GM10266 (cell line): ENCODE results near the gene HAVCR2.

ENCODE experiments used
- DNase-seq: peaks from one replicate; pipeline ENCODE4 v3.0.0; 2012; ENCODE audit errors: extremely low spot score
- TF ChIP-seq, protein P1 (sequence below): IDR thresholded peaks from 2 replicates; pipeline ENCODE4 v1.5.1; 2012; ENCODE audit warnings: mild to moderate bottlenecking, low read depth; ENCODE audit not compliant: control insufficient read depth, insufficient read depth; ENCODE audit errors: missing control alignments

Gene HAVCR2

DNA sequence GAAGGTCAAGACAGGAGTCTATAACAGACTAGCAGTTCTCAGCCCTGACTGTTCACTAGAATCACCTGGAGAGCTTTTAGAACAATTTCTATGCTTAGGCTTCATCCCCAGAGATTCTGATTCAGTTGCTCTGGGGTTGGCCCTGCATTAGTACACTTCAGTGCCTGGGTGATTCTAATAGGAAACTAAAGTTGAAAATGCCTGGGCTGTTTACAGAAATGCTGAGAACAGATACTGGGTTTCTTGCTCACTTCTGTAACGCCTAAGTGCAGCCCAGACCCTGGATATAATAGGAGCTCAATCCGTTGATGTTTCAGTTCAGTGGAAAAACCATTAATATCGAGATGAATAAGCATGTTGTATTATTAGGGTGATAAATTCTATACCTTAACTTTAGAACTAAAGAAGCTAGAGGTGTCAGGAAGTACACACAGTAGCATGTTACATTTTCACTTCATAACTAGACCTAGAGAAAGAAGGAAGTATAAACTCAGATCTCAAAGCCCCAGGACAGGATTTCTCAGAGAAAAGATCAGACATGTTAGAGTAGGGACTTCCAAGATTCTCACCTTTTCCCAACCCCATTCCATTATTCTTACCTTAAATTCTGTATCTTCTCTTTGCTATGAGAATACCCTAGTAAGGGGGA, 20.4 kb downstream of the HAVCR2 start:
- no peak for DNase-seq

DNA sequence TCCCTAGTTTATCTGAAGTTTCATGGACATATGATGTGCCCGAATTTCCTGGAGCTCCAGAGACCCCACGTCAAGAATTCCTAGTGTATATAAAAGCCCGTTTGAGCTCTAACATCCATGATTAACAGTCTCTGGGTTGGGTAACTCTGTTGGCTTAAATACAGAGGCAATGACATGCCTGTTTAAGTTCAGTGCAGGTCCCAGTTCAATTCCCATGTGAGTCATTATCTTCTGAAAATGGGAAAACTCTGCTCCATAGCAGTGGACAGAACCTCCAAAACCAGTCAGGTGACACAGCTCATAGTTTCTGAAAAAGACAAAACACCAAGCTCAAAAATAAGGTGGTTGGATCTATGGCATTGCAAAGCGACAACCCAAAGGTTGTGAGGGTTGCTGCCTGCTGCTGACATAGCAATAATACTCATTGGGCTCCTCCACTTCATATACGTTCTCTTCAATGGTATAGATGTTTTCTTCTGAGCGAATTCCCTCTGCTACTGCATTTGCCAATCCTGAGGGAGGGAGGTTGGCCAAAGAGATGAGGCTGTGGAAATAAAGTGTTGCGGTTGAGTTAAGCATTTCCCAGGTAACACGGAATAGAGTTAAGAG, 22.0 kb downstream of the HAVCR2 start:
- TF ChIP-seq, protein P1, sequence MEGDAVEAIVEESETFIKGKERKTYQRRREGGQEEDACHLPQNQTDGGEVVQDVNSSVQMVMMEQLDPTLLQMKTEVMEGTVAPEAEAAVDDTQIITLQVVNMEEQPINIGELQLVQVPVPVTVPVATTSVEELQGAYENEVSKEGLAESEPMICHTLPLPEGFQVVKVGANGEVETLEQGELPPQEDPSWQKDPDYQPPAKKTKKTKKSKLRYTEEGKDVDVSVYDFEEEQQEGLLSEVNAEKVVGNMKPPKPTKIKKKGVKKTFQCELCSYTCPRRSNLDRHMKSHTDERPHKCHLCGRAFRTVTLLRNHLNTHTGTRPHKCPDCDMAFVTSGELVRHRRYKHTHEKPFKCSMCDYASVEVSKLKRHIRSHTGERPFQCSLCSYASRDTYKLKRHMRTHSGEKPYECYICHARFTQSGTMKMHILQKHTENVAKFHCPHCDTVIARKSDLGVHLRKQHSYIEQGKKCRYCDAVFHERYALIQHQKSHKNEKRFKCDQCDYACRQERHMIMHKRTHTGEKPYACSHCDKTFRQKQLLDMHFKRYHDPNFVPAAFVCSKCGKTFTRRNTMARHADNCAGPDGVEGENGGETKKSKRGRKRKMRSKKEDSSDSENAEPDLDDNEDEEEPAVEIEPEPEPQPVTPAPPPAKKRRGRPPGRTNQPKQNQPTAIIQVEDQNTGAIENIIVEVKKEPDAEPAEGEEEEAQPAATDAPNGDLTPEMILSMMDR = no peak
- no peak for DNase-seq

More for the DNA sequence above, 20.4 kb downstream of the HAVCR2 start:
- TF ChIP-seq, protein P1 = no peak

DNA sequence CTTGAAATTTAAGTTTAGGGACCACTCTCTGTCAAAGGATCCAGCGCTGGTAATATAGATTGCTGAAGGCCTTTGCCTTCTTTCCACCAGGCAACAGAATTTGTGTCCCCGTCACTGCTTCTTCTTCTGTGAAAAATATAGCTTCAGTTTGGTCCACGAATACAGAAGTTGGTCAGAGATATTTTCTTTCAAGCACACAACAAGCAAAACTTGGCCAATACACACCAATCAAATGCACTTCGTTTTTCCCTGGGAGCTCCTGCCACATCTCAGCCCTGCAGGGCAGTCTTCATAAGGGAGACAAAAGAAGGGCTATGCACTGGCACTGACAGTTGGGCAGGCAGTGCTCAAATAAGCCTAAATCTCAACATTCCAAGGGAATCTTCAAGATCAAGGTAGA, 22.9 kb downstream of the HAVCR2 start:
- DNase-seq = no peak
- TF ChIP-seq, protein P1 = no peak

DNA sequence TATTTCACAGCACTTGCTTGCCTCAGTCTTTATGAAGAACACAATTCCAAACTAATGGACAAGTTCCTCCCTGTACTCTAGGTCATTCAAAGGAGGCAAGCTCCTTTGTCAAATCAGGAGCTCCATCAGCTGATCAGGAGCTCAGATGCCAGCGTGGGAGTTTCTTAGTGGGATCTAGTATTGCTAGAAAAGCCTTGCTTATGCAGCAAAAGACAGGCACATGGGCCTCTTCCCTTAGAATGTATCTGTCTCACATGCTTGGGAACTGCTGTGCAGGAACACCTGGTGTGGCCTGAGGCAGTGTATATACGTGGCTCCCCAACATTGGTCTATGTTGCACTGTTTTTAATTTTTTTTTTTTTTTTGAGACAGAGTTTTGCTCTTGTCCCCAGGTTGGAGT, 28.6 kb downstream of the HAVCR2 start:
- TF ChIP-seq, protein P1 = no peak
- no peak for DNase-seq

DNA sequence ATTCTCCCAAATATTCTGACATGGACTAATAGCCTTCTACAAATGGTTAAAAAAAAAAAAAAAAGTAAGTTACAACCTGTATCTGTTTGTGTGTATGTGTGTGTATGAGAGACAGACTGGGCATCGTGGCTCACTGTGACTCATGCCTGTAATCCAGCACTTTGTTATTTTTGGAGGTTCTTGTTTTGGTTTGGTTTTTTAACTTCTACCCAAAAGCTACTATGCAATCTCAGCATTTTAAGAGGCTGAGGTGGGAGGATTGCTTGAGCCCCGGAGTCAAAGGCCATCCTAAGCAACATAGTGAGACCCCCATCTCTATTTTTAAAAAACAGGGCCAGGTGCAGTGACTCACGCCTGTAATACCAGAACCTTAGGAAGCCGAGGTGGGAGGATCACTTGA, 32.3 kb downstream of the HAVCR2 start:
- TF ChIP-seq, protein P1 = no peak
- no peak for DNase-seq

DNA sequence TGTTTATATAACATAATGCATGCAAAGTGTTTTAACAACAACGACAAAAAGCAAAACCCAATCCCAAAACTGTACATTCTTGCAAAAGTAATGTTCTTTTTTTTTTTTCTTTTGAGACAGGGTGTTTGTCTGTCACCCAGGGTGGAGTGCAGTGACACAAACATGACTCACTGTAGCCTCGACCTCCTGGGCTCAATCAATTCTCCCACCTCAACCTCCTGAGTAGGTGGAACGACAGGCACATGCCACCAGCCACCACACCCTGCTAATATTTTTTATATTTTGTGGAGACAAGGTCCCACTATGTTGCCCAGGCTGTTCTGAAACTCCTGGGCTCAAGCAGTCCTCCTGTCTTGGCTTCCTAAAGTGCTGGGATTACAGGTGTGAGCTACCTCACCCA, 36.3 kb downstream of the HAVCR2 start:
- TF ChIP-seq, protein P1 = no peak
- DNase-seq = no peak

DNA sequence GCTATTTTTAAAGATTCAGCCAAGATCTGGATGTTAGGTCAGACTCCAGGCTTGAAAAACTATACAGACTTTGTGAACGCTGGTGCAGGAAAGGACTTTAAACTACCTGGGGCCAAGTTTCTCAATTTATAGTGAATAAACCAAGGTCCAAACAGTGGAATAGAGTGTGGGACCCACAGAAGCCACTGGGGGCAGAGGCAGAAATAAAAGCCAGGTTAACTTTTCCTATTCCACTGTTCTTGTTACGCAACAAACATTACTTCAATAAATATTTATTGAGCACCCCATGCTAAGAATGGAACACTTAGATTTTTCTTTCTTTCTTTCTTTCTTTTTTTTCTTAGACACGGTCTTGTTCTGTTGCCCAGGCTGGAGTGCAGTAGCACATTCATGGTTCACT, 38.9 kb downstream of the HAVCR2 start:
- DNase-seq = no peak
- TF ChIP-seq, protein P1 = no peak
